B cell (primary cell): ENCODE measurements around the gene STX8.

ENCODE experiments used
- CTCF ChIP-seq: fragments of 200-600 bp; IDR thresholded peaks from one replicate; pipeline ENCODE4 v1.8.0; 2022; ENCODE audit warnings: antibody characterized with exemption, mild to moderate bottlenecking
- EZH2 ChIP-seq: IDR thresholded peaks from 2 replicates; pipeline ENCODE4 v1.6.1; 2012; ENCODE audit warnings: borderline replicate concordance, low read depth, mild to moderate bottlenecking, moderate library complexity, low read length; ENCODE audit not compliant: insufficient read depth, poor library complexity, severe bottlenecking

GRCh38 chr17:9361188-9361955, 214.2 kb downstream of the STX8 start:
- no peak for TF ChIP-seq EZH2
- TF ChIP-seq CTCF: no peak
